HG03571 (cell line): ENCODE results near the gene CAMK2D.

Source experiments
- ATAC-seq: cut with Tn5 transposase; IDR thresholded peaks from one replicate; pipeline ENCODE4 v1.9.1; 2021; ENCODE audit not compliant: unreplicated experiment

Gene CAMK2D

DNA sequence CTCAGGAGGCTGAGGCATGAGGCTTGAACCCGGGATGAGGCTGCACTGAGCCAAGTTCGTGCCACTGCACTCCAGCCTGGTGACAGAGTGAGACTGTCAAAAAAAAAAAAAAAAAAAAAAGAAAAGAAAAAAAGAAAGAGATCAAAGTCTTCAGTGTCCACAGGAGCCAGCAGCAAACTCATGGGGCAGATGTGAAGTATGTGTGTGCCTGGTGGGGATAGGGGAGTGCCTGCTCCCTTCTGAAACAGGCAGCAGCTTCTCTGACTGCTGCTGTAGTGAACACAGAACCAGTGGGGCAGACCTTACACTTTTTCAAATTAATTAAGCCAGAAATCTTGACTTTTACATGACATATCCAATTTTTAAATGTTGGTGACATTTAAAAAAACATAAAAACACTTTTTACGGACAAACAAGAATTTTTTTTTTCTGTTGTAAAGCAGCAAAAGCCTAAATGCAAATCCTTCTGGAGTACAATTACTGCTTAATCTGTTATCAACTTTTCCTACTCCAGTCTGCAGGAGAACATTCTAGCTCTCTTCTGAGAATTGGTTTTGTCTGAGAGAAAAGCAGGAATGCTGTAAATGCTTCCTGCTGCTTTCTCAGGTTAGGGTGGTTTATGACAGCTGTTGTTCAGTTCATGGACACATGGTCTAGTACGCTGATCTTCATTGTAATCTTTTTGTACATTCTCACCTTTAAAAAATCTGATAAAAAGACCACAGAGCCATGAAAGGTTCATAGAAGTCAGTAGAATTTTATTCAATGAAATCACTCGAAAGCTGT lies 311.1 kb downstream of the CAMK2D start:
- no peak for ATAC-seq

GRCh38 chr4:113449410-113449974 lies 312.0 kb downstream of the CAMK2D start:
- no peak for ATAC-seq

- no peak for ATAC-seq
These were observed 313.8 kb downstream of the CAMK2D start for GRCh38 chr4:113447769-113448168.

DNA sequence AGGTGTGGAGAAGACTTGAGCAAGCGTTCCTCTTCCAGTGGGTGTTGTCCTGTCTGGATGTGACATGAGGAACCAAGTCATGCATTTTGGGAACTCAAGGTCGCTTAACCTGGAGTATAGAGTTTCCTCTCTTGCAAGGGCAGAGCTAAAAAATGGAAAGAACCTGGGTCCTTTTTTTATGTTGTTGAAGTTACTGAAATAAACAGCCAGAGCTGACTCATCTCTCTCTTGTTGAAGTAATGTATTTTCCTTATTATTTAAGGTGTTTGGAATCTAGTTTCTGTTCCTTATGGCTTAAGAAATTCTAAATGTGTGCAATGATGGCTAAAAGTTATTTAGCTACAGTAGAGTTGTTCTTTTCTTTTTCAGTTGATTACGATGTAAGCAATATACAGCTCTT lies 314.5 kb downstream of the CAMK2D start:
- ATAC-seq, result no peak

DNA sequence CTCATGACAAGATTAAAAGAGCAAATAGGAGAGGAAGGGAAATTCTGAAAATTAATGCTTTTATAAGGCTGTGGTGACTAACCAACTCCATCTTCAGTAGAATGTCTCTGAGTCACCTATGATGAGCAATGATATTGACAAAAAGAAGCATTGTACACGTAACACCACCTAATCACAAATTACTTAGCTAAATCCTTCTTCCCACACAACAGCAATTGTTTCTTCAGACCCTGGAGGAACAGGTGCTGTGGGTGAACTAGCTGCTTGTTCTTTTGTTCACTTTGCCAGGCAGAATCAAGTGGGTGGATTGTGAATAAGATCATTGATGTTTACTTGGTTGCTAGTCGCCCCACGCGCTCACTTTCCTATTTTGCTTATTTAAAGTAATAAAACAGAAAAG lies 315.5 kb downstream of the CAMK2D start:
- no peak for ATAC-seq

- no peak for ATAC-seq
These were observed 316.3 kb downstream of the CAMK2D start for GRCh38 chr4:113445286-113445685.

- no peak for ATAC-seq
These were observed 317.2 kb downstream of the CAMK2D start for GRCh38 chr4:113444386-113444785.

DNA sequence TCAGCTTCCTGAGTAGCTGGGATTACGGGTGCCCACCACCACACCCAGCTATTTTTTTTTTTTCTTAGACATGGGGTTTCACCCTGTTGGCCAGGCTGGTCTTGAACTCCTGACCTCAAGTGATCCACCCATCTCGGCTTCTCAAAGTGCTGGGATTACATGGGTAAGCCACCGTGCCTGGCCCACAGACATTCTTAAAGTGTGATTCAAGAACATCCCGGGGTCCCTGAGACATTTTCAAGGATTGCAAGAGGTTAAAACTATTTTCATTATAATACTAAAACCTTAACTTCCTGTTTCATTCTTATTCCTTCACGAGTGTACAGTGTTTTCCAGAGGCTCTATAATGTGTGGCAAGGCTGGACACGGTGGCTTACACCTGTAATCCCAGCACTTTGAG lies 318.7 kb downstream of the CAMK2D start:
- ATAC-seq, result no peak

DNA sequence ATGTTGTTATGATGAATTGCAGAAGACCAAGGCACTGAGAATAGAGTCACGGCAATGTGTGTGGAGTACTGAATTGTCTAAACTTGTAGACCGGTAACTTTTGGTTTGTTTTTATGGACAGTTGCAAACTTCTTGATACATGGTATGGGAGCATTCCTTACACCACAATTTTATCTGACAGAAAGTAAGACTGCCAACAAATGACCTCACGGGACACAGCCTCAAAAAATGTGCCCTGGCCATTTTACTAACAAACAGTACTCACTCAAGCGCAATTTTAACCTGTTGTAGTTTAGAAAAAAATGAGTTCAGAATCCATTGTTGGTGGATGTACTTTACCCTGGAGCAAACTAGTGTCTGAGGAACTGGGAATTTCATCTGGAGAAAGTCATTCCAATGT lies 321.2 kb downstream of the CAMK2D start:
- no peak for ATAC-seq

DNA sequence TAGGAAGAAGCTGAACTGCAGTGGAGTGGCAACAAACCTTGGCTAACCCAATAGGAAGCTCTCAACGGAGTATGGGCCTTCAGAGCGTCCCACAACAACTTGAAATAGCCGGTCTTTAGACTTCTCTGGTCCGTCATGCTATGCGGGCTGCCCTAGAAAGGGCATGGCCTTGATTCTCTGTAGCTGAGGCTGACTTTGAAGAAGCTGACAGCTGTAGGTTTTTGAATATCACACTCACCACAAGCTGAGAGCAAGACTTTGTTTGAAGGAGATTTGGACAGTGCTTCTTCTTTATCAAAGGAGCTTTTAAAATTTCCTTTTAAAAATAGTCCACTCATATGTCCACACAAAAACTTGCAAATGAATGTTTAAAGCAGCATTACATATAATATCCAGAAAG lies 322.9 kb downstream of the CAMK2D start:
- no peak for ATAC-seq

- ATAC-seq, result no peak
These were observed 324.4 kb downstream of the CAMK2D start for GRCh38 chr4:113437129-113437528.

DNA sequence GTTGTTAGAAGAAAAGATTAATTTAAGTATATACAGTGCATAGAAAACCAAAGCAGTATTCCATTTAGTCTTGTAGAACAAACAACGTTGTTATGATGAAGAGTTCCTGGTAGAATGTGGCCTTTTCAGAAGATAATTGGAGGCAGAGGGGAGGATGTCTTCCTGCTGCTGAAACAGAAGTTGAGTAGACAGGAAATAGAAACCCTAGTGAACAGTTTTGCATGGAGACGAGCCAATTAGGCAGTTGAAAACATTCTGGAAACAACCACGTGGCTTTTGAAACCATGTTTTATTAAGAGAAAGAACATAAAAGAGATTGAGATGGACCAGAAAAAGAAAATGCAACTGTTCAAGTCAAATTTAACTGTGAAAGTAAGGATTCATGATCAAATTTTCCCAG lies 325.2 kb downstream of the CAMK2D start:
- ATAC-seq, result no peak

GRCh38 chr4:113435893-113436292 lies 325.6 kb downstream of the CAMK2D start:
- no peak for ATAC-seq

- no peak for ATAC-seq
These were observed 327.3 kb downstream of the CAMK2D start for GRCh38 chr4:113434247-113434587.

DNA sequence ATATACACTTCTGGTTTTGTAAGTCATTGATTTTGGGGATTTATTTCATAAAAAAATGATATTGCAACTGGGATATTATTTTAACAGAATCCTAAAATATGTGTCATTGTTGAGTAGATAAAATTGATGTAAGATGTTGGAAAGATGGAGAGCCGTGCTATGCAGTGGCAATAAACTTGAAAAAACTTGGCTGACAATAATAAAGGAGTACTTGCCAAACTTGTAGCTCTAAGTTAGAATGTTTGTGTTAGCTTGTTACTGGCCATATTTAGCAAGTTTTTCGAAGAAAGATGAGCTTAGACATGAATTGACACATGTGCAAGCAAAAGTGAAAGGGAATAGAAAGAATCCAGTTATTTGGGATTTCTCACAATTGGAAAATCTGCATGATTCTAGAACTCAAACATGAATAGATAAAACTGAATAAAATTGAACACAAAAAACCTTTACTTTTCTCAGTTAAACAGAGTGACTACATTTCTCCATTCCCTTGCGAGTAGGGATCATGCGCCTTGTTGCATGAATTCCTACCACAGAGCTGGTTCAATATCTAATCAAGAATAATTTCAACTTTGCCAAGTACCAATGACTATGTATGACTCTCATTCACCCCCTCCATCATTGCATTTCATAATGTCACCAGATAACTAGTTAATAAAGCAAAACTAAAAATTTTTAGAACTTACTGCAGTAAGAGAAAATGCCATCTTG lies 327.8 kb downstream of the CAMK2D start:
- no peak for ATAC-seq

- no peak for ATAC-seq
These were observed 328.4 kb downstream of the CAMK2D start for GRCh38 chr4:113433116-113433515.

GRCh38 chr4:113423631-113424030 lies 337.9 kb downstream of the CAMK2D start:
- ATAC-seq, result no peak

GRCh38 chr4:113420938-113421337 lies 340.6 kb downstream of the CAMK2D start:
- ATAC-seq, result no peak

DNA sequence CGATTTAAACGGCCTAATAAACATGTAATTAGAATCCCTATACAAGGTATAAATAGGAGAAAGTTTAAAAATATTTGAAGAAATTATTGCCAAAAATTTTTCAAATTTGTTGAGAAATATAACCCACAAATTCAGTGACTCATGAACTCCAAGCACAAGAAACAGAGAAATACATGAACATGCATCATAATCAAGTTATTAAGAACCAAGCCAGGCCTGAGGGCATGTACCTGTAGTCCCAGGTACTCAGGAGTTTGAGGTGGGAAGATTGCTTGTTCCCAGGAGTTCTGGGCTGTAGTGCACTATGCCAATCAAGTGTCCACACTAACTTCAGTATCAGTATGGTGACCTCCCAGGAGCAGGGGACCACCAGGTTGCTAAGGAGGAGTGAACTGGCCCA lies 341.9 kb downstream of the CAMK2D start:
- ATAC-seq, result no peak

DNA sequence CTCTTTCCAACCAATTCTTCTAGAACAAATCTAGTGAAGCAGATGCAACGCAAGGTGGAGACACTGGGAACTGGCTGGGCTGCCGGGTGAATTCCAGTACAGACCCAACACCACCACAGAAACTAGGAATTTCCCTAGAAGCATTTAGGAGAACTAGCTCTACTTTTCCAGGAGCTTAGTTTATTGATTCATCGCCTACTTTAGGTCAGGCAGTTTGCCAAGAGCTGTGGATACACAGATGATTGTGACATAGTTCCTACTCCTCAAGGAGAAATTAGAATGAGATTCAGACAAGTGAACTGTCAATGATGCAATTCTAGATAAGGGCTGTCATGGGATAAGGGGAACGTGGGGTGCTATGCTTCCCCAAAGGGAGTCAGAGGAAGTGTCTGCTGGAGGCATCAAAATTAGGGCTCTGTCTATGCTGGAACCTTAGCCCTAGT lies 350.0 kb downstream of the CAMK2D start:
- ATAC-seq, result no peak

DNA sequence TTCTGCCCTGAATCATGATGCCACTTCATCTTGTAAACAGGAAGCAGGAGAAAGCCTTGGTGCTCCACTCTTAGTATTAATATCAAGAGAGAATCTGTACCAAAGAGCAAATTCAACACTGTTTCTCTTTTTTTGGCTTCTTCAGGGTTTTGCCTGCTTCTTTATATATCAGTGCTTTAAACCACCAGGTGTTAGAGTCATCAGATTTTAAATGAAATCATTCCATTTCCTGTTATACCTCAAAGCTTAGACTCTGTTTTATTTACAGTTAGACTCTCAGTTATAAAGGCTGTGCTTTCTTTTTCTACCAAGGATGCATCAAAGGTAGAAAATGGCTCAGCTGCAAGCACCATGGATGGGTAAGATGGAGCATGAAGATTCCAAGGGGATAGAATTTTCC lies 350.9 kb downstream of the CAMK2D start:
- ATAC-seq, result no peak

GRCh38 chr4:113409181-113409580 lies 352.4 kb downstream of the CAMK2D start:
- ATAC-seq, result no peak
